HG03060 (cell line): Measurements from ENCODE around the gene ANKRD30A.
"Not testable (repeated sequence)": the region's sequence is repeated elsewhere in the genome, so short reads cannot be mapped to it uniquely, and the experiment has no call there.

Experiments
- ATAC-seq: cut with Tn5 transposase; IDR thresholded peaks from one replicate; pipeline ENCODE4 v1.9.1; 2021; ENCODE audit warnings: low read depth, moderate number of reproducible peaks; ENCODE audit not compliant: unreplicated experiment

ANKRD30A gene

DNA sequence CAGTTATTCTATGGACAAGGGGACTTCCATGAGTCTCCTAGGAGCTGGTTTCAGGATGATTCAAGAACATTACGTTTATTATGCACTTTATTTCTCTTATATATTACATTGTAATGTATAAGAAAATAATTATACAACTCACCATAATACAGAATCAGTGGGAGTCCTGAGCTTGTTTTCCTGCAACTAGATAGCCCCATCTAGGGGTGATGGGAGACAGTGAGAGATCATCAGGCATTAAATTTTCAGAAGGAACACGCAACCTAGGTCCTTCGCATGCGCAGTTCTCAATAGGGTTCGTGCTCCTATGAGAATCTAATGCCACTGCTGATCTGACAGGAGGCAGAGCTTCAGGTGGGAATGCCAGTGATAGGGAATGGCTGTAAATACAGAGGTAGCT lies 137.9 kb downstream of the ANKRD30A start:
- ATAC-seq: no peak

DNA sequence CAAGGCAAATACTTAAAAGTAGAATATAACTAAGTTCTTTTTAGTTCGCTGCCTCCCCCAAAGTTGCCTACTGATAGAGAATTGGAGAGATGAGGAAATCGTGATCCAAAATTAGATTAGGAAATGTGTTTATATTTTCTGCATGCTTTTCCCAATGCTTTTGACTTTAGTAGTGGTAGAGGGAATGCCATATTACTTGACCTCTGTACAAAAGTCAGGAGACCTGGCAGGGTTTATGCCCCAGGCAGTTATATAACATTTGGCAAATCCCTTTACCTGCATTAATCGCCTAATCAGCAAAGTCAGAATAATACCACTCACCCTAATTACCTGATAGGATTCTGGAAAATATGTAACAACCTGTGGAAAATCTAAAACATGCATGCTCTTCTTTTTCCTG lies 142.9 kb downstream of the ANKRD30A start:
- ATAC-seq: no peak

DNA sequence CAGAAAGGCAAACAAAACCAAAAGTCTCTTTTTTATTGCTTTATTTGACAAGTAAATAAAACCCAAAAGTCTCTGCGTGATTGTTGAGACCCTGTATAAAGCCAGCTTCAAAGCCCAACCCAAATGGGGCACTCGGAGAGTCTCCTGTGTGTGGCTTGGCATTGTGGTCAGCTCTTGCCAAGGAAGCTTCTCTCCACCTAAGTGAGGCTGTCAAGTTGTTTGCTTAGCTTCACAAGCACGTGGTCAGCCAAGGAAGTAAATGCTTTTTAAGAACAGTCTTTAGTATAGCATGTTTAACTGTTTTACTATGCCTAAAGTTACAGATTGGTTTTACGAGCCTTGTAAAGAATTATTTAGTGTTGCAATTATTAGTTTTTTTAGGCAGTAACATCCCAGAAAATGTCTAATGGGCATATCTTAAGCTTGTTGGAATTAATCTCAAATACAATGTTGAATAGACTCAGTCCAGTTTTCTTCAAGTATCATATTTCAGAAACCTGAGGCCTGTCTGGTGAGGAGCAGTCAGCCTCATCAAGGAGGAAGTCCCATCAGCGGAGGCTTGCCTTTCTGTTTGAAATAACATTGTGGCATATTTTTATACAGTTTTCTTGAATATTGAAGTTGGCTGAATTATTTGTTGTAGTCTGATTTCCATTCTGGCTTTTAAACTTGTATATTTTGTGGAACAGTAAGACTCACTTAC lies 144.3 kb downstream of the ANKRD30A start:
- ATAC-seq: no peak

DNA sequence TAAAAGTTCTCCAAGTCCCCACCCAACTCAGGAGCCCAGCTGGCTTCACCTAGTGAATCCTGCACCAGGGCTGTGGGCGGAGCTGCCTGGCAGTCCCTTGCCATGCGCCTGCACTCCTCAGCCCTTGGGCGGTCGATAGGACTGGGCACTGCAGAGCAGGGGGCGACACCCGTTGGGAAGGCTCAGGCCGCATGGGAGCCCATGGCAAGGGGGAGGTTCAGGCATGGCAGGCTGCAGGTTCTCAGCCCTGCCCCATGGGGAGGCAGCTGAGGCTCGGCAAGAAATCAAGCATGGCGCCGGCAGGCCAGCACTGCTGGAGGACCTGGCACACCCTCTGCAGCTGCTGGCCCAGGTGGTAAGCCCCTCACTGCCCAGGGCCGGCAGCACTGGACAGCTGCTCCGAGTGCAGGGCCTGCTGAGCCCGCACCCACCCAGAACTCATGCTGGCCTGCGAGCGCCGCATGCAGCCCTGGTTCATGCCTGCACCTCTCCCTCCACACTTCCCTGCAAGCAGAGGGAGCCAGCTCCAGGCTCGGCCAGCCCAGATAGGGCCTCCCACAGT lies 149.9 kb downstream of the ANKRD30A start:
- no peak for ATAC-seq

DNA sequence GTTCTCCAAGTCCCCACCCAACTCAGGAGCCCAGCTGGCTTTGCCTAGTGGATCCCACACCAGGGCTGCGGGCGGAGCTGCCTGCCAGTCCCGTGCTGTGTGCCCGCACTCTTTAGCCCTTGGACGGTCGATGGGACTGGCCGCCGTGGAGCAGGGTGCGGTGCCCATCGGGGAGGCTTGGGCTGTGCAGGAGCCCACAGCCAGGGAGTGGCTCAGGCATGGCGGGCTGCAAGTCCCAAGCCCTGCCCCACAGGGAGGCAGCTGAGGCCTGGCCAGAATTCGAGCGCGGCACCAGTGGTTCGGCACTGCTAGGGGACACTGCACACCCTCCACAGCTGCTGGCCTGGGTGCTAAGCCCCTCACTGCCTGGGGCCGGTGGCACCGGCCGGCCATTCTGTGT lies 159.7 kb downstream of the ANKRD30A start:
- no peak for ATAC-seq

DNA sequence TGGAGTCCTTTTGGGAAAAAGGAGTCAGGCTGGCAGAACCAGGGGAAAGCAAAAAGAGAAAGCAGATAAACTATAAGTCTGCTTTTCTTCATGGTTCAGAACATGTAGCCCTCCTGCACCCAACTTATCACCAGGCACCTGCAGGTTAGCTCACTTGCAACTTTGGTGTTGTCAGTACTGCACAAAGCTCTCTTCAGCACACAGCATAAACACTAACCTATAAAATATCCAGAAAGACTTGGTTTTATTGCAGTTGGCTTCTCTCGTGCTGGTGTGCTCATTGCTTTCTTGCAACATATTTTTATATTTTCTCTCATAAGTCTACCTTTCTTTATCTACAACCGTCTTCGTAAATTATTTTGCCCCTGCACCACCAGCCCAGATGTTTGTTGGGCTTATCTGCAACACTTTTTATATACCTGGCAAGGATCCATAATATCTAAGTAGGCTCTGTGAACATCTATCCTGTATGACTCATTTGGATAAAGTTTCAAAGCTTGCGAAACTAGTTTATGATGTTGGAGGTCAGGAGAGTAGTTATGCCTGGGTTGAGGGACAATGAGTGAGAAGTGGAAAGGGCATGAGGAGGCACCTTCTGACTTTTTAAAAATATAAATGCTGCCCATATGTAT lies 164.6 kb downstream of the ANKRD30A start:
- ATAC-seq: no peak

DNA sequence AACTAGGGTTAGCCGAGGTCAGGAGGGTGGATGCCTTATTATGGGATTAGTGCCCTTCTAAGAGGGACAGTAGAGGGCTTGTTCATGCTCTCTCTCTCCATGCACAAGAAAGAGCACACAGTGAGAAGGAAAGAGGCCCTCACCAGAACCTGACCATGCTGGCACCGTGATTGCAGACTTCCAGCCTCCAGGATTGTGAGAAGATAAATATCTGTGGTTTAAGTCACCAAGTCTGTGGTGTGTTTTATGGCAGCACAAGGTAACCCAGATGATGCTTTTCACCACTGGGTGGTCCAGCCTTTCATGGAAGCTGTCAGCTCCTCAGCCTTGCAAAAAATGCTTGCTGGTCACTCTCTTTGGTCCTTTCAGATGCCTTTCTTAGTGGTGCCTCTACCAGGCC lies 175.9 kb downstream of the ANKRD30A start:
- ATAC-seq: no peak

DNA sequence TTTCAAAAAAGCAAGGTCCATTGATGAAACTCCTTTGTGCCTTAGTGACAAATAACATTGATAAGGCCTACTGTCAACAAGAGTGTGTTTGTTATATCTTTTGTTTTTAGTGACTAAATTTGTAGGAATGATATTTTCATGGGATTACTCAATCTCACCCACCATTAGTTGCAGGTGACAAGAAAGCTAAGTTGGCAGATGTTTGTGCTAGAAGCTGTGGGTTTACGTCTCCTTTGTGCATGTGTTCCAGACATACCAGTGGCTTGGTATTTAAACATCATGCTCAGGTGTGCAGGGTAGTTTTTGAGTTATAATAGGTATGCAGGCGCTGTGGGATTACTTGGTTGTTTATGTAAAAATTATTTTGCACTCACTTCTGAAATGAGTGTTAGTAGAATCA lies 178.6 kb downstream of the ANKRD30A start:
- ATAC-seq: no peak

DNA sequence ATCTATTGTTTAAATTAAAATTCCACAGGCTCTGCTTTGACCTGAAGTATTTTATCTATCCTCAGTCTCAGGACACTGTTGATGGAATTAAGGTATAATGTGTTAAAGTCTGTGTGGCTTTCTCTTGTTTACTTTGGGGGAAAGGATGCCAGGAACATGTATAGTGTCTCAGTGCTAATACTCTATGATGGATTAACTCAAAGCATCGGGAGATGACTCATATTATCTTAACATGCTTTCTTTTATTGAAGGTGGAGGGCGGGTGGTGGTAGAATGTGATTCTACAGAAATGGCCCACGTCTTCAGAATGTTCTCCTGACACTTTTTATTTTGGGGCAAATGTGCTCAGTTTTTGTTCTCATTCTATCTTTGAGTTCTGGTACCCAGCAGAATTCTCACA lies 189.0 kb downstream of the ANKRD30A start:
- no peak for ATAC-seq

DNA sequence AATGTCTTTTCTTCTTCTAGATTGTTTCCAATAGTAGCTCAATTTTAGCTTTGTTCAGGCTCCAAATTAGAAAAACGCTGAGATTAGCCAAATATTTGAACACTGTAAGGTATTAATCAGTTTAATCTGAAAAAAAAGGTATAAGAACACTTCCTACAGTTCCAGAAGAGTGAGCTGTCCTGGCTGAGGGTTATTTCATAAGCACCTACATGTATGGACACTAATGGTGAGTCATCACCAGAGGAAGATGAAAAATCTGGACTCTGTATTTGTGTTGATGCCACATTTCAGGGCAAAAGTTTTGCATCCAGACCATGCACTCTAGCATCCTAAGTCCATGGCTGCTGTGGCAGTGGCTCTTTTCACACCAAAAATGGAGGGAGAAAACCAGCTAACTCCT lies 189.5 kb downstream of the ANKRD30A start:
- ATAC-seq: no peak

DNA sequence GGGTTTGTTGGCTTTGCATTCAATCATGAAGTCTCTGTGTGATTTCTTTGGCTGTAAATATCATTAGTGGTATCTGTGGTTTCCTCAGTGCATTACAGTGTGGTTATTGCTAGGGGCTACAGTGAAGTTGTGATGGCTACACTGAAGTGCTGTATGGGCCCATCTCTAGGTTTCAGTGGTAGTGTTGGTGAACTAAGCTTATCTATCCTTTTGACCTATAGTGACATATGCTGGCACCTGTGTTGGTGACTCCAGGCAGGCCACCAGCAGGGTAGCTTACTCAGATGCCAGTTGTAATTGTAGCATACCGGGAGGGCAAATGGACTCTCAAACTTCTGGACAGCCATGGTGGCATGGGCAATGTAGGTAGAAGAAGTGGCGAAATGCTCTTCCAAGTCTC lies 219.0 kb downstream of the ANKRD30A start:
- ATAC-seq: no peak

DNA sequence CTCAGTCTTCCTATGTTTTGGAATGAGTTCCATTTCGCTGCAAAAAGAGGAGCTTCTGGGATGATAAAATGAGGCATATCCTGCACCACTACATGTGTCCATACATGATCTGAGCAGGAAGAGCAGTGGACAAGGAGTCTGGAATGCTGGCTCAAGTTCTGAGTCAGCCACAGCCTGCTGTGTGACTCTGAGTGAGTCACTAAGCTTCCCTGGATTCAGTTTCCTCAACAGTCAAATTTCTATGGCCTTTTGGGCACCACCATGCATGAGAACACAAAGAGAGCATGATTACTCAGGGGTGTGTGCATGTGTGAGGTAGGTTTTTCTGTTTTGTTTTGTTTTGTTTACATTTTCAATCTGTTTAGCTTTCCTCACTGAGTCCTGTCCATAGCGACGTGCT lies 254.6 kb downstream of the ANKRD30A start:
- ATAC-seq: no peak

DNA sequence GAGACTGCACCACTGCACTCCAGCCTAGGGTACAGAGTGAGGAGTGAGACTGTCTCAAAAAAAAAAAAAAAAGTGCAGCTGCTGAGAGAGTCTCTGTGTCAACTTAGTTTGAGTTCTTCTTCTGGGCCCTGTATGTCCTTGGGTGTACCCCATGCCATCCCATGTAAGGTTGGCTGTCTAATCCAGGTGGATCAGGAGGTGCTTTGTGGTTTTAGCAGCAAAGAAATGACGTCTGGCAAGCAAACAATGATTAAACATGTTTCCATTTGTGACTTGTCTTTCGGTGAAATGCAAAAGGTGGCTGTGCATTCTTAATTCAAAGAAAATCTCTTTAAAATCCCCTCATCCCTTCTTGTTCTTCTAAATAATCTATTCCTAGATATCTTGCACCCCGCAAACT lies 255.9 kb downstream of the ANKRD30A start:
- no peak for ATAC-seq

DNA sequence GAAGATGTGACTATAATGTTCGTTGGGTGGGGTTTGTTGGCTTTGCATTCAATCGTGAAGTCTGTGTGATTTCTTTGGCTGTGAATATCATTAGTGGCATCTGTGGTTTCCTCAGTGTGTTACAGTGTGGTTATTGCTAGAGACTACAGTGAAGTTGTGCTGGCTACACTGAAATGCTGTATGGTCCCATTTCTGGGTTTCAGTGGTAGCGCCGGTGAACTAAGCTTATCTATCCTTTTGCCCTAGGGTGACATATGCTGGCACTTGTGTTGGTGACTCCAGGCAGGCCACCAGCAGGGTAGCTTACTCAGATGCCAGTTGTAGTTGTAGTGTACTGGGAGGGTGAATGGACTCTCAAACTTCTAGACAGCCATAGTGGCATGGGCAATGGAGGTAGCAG lies 259.5 kb downstream of the ANKRD30A start:
- ATAC-seq: no peak

DNA sequence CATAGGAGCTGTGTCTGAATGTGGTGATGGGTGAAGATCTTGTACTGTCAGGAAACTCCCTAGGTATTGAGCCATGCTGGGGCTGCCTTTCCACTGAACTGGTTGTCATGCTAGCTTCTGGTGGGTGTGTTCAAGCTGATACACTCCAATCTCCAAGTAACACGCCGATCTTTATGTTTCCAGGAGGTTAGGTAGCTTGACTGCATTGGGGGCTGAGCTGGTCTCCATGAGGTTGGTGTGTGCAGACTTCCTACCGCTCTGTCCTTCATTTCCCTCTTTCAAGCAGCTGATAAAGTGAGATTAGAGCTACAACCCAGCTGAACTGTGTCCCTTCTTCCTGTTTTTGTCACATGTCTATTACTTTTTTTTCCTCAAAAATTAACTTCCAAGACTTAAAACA lies 265.5 kb downstream of the ANKRD30A start:
- no peak for ATAC-seq

DNA sequence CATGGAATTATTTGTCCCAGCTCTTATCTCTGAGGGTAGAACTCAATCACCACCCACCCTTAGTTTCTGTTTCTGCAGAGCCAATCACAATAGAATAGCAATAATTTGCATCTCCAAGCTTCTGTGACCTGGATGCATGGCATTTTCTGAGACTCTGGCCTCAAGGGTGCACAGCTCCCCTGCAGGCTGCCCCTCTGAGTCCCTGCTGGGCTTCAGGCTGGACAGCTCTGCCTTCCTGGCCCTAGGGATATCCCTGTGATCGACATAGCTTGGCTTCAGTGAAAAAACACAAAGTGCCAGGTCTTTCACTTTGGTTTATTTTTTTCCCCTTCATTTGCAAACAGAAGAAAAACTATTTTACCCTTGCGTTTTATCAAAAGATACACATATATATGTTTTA lies 275.4 kb downstream of the ANKRD30A start:
- not testable (repeated sequence) for ATAC-seq

DNA sequence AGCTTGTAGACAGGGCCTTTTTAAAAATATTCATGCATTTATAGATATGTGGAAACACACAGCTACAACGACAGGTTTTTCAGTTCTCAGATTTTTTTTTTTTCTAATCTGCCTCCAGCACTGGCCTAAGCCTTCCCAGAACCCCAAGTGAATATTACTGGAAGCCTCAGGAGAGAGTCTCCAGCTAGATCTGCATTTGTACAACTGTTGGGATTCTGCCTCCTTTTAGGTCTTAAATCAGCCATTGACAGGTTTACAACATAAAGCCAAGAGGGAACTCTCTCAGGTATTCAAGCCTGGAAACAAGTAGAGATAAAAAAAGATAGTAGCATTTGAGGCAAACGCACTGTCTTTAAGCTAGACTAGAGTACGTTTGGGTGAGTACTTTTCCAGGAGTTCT lies 275.8 kb downstream of the ANKRD30A start:
- ATAC-seq: no peak

DNA sequence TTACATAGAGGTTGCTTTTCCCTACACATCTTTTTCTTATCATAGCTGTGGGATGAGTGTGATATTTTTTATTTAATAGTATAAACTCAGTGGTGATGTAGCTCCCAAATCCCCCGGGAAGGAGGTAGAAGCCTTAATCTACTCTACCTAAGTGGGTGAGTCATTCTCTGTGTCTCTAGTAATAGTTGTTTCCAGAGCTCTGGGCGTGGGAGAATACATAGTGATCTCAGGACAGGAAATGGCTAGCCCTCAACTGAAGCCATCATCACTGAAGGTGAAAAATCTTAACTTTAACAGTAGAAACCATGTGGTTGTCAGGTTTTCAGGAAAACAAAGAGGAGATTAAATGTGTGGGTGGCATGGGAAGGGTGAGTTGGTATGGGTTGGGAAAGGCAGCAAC lies 278.4 kb downstream of the ANKRD30A start:
- ATAC-seq: no peak
